Kidney tubule cell (primary cell): ENCODE measurements around the gene MYOG.

Source experiments
- DNase-seq: peaks from one replicate; pipeline ENCODE4 v3.0.0-alpha.2; 2018; ENCODE audit warnings: low spot score

Gene MYOG

DNA sequence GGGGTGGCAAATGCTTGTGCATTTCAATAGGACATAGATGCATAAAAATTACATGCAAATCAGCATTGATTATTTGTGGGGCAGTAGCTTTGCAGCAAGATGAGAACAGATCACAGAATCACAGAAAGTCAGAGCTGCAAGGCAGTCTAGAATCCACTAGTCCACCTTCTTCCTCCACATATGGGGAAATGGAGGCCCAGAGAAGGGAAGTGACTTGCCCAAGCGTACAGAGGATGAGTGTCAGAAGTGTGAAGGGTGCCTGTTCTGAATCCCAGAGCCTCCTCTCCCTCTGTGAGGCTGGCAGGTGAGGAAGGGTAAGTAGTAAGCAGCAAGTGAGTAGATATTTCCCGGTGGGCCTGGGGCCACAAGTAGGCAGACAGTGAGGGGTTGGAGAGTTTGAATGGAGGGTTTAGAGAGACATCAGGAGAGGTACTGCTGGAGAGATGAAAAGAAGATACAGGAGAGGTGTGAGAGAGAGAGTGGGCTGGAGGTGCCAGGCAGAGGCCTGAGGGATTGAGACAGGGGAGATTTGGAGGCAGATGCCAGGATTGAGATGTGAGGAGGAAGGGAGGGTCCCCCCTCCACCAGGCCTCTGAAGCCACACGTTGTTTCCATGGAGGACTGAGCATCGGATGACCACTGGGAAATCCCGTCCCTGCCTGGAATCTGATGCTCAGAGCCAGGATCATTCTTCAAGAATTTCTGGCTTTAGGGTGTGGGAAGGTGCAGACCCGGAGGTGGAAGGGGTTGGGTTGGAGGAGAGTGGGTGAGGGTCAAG, 4.8 kb upstream of the MYOG start:
- peak; percentile 55 for DNase-seq

DNA sequence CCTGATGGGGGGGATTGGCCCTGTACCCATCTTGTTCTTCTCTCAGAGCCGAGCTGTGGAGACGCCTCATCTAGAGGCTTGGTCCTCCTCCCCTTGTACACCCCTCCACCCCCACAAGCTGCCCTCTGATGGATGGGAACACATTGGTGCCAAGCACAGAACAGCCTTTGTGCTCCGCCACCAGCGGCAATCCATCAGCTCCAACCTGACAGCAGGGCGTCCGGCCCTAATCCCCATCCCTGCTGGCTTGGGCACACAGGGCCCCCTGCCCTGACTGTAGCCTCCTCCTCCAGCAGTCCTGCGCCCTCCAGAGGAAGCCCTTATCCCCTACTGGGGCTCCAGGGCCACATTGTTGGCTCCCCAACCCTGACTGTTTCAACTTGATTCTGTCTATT, 3.8 kb upstream of the MYOG start:
- DNase-seq, result no peak

DNA sequence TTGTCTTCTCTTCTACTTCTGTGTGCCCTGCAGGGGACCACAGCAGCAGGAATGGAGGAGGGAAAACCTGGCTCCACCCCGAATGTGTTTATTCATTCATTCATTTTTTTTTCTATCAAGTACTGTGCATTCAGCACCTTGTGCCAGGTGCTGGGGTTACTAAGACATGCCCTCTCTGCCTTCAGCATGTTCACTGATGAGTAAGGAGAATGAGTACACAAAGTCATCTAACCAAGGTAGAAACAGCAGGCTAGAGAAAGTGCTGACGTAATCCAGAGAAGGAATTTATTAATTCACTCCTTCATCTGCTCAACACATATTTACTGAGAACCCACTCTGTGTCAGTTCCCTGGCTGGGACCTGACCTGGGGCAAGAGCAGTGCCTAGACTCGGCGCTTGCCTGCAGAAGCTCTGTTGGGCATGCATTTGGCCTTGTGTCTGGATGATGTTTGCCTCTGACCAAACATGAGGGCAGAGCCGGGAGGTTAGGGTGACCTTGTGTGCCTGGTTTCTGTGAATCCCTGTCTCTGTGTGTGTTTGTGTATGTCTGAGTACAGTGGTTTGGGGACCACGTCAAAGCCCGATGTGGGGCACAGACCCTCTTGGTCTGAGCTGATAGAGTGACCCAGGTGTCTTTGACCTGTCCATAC, 3.3 kb upstream of the MYOG start:
- peak; percentile 40 for DNase-seq

DNA sequence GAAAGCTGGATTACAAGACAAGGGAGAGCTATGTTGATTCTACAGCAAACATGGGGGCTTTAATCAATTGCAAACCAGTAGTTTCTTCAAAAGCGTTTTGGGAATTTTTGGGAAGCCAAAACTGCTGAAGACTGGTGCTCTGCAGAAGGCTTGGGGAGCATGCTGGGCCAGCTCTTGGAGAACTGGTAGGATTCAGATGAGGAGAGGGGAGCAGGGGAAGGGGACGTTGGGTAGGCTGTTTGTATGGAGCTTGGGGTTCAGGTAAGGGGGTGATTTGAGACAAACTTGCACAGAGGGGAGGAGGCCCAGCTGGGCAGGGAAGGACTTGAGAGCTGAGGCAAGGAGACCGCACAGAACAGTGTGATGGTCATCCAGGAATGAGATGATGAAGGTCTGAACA, 2.6 kb upstream of the MYOG start:
- no peak for DNase-seq

DNA sequence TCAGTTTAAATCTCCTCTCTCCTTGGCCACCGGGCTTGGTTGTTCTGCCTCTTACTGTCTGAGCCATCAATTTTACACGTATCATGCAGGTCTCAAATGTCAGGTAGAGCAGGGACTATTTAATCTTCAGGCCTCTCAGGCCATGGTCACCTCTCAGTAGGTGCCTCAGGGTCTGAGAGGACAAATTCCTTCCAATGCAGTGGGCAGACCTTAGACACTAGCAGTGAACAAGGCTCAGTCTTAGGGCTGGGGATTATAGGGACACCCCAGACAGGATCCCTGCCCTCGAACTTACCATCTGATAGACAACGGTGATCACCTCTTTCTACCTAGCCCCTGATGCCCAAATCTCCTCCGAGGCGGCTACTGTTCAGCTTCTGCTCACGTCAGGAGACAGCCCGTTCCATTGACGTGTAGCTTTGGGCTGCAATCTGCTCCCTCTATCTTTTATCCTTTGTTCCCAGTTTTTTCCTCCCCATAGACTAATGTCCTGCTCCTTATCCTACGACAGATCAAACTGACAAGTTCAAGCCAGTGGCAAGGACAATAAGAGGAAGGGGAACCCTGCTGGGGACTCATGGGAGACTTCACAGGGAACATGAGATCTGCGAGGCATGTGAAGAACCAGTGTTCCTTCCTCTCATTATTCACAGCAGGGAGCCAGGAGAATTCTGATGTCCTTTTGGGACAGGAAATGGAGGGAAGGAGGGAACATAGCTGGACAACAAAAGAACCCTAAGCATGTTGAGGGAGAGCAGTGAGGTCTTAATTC, 1.4 kb upstream of the MYOG start:
- no peak for DNase-seq

DNA sequence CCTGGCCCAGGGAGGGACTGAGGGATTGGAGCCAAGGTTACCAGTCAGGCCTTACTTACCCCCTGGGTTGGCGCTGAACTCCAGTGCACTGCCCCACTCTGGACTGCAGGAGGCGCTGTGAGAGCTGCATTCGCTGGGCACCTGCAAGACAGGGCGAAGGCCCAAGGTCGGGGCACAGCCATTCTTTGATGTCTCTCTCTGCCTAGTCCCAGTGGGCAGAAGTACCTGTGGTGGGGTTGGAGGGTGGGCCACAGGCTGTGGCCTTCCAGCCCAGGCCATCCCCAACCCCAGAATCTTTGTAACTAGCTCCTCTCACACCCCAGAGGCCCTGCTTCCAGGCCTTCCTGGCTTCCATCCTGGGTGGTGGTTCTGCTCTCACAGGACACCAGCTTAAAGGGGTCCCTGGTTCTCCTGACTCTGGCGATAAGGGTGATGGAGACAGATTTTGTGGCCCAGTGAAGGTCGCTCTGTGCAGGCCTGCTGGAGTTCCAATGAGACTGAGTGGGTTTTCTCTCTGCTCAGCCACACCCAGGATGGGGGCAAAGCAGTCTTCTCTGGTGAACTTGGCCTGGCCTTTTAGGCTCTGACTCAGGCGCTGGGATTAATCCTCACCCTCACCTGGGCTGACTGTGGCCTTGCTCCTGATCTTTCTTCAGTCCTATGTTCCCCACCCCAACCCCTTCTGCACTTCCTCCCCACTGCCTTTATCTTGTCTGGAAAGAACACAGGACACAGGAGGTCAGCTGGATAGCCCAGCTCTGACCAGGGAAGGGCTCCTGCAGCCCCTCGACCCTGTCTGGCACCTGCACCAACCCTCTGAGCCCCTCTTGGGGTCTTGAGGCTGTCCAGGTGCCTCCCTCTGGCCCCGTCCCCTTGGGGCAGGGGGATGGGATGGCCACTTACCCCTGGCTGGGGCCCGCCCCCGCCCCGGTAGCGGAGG, 954 bp downstream of the MYOG start:
- DNase-seq, result peak; percentile 9

DNA sequence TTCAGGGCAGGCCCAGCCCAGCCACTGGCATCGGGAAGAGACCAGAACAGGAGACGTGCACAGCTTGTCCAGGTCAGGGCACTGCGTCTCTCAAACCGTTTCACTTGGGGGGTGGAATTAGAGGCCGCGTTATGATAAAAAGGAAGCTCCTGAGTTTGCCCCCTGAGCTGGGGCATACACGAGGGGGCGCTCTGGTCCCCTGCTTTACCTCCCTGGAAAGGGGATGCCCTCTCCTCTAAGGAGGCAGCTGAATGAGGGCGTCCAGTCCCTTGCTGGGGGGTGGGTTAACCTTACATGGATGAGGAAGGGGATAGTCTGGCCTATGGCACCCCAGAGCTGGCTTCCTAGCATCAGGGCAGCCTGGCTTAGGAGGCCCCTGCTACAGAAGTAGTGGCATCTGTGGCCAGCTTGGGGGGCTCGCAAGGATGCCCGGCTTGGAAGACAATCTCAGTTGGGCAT, 2.3 kb downstream of the MYOG start:
- no peak for DNase-seq

DNA sequence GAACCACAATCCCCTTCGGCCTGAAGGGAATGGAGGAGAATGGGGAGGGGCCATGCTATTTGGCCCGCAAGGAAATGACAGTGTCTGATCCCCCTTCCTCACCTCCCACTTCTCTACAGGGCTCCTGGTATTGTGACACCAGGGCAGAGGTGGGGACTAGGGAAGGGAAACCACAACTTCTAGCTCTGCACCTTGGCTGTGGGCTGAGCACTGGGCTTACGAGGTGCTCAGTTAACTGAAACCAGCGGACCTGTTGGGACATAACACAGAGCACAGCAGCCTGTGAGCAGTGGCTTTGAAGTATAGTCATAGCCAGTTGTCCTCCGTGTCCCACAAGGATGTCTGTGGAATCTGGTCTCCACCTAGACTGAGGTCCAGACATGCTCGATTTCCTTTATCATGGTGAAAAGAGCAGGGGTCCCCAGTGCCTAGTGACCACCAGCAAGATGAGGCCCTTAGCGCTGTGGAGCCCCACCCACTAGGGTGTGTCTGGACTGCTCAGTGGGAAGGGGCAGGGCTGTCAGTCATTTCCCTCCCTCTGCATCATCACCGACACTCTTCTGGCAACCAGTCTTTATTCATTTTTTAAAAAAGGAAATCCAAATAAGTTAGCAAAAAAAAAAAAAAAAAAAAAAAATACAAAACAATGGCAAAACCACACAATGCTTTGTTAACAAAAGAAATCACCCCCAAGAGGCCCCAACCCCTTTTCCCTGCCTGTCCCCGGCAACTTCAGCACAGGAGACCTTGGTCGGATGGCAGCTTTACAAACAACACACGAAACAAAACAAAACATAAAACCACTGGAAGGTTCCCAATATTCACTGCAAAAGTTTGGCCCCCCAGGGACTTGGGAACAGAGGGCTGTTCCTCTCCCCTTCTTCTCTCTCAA, 3.0 kb downstream of the MYOG start:
- no peak for DNase-seq

DNA sequence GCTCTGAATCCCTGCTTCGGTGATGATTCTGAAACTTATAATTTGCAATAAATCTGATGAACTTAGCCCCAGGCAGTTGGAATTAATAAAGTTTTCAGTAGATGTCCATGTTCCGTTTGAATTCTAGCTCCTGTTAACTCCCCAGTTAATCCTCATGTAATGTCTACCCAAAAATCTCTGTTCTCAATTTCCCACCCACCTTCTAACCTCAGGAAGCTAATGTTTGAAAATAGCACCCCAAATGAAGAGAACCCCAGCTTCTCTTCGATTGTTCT, 3.6 kb downstream of the MYOG start:
- no peak for DNase-seq

DNA sequence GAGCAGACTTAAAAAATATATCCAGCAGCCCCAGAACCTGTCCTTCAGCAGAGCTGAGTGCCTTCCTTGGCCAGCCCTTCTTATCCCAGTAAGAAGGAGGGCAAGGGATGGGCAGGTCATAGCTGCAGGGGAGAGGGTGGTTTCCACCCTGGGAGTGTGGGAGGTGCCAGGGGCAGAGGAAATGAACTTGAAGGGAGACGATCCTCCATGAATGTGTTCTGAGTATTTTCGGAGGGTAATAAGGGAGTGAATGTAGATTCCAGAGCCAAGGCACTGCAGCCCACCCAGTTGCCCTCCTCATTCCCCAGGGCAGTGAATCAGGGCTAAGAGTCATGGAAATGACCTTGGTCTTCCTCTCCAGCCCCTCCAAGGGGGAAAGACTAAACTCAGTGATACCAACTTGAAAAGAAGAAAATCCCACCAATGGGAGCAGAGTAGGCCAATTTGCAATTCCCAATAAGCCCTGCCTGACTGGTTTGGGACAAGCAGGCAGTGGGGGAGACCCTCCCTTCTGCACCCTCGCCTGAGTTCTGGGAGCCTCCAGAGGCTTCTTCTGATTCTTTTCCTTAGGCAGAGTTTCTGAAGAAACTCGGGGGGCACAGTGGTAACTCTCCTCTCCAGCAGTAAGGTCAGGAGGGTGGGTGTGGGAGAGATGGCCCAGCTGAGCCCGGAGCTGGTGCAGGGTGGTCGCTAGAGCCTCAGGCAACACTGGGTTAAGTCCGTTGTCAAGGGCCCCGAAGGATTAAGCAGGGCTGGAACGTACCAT, 4.2 kb downstream of the MYOG start:
- no peak for DNase-seq

DNA sequence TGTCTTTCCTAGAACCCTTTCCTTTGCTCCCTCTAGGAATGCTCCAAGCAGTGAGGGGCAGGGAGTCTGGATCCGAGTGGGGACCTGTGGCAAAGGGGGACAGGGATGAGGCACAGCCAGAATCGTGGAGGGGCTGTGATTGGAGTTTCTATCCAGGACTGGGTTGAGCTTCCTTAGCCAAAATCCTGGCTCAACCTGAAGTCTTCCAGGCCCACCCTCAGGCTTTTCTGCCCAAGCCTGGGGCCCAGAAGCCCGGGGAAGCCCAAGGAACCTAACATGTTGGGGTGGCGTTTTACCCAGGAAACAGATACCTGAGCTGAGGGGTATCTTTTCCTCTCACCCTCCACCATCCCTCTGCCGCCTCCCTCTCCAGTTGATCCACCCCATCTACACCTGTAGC, 5.4 kb downstream of the MYOG start:
- no peak for DNase-seq

DNA sequence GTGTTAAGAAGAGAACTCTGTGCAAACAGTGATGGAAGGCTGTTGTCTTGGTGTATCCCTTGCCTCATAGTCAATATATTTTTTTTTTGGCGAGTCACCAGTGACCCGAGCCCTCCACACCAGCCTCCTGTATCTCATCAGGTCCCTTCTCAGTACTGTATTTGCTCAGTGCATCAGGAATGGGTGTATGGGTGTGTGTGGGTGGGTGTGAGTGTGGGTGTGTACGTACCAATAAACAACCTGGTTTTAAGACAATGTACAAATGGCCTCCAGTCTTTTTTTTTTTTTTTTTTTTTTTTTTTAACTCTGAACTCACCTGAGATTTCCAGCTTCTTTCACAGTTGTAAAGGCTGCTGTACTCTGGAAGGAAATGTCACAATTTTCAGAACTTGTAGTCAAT, 7.3 kb downstream of the MYOG start:
- no peak for DNase-seq

DNA sequence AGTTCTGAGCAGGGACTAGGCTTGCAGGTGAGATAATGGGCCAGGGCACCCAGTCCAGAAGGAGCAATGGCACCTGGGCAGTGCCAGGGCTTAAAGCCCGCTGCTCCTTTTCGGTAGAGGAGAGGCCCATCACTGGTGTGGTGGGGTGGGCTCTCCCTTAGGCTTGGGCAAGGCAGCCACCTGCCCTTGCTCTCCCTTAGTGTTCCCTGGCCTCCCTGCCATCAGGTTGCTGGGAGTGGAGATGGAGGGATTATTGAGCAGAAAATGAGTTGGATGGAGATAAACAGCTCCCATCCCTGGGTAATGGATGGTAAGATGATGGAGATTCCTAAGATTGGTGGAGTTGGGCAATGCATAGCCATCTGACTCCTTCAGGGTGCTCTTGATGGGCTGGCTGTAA, 7.9 kb downstream of the MYOG start:
- no peak for DNase-seq

DNA sequence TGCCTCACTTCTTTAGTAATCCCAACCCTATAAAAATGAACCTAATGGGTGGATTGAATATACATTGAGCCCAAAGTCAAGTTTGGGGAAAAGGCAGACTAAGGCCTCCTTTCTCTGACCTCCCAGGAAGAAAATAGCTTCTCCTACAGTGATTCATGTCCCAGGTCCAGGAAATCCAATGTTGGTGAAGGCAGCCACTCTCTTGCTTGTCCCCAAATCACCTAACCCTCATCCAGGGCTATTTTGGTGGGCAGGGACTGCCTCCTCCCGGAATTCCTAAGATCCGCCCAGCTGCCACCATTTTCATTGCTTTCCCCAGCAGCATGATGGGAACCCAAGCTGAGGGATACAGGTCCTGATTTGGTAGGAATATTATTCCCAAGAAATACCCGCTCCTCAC, 8.4 kb downstream of the MYOG start:
- no peak for DNase-seq

DNA sequence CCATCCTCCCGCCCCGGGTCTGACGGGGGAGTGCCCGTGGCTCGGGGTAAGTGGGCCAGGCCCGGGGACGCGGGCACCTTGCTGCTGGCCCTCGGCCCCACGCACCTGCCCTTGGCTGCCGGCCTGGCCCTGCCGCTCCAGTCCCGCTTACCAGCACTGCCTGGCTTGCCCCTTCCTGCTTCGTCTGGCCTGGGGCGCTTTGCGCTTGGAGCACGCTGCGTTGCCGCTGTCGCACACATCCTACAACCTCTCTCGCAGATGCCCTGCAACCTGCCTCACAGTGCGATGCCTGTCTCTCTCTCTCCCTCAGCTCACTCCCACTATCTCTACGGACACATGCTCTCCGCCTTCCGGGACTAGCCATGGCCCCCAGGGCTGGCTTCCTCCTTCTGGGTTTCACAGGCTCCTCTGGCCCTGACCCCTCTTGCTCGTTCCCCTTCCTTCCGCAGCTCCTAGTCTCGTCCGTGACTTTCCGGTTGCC, 9.7 kb downstream of the MYOG start:
- no peak for DNase-seq

DNA sequence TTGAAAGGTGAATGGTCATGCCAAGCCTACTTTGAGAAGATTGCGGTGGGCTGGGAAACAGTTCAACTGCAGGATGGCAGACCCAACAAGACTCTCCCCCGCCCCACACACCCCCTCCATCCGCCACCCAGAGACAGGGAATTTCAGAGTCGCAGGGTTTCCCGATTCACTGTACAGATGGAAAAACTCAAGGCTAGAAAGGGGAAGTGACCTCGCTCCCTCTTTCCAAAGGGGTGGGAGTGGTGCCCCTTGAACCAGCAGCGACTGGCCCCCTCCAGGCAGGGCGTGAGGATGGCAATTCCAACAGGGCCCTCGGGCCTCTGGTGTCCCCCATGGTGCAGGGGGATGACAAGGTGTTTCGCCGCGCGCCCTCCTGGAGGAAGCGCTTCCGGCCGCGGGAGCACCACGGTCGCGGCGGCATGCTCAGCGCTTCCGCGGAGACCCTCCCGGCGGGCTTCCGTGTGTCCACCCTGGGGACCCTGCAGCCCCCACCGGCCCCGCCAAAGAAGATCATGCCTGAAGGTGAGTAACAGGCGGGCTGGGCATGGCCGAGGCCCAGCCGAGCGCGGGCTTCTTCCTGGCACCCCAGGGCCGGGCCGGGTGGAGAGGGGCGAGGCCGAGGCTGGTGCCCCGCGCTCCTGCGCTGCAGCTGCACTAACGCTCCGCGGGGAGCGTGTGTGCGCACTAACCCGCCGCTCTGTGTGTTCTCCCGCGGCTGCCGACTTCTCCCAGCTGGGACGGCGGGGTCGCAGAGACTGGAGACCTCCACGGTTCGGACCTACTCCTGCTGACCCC, 10.4 kb downstream of the MYOG start:
- no peak for DNase-seq

DNA sequence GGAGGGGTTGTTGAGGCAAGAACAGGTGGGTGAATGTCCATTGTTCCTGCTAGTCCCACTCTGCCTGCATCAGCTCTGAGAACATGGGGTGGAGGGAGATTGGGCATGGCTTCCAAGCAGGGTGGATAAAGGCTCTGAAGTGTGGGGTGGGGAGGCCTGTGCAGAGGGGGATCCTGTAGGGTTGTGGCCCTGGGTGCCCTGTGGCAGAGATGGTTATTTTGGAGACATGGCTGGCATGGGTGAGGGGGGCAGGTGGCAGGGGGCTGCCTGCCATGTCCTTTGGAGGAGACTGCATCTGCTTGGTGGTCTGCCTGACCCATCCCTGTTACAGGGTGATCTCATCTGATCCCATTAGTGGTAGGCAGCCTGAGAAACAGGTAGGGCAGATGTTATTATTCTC, 11.2 kb downstream of the MYOG start:
- no peak for DNase-seq

DNA sequence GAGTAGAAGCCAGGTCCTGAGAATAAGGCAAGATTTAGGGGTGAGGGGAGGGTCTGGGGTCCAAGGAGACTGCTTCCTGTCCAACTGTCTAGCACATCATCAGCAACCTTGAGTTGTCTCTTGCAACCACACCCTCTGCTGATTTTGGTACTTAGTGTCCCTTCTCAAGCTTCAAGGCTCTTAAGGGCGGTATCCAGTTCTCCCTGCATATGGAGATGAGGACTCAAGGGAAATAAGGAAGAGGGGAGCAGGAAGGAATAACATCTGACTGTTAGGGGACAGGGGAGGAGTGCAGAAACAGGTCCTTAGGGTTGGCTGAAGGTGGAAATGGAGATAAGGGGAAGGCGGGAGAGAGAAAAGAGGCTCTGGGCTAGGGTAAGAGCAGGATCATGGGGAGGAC, 12.3 kb downstream of the MYOG start:
- no peak for DNase-seq

DNA sequence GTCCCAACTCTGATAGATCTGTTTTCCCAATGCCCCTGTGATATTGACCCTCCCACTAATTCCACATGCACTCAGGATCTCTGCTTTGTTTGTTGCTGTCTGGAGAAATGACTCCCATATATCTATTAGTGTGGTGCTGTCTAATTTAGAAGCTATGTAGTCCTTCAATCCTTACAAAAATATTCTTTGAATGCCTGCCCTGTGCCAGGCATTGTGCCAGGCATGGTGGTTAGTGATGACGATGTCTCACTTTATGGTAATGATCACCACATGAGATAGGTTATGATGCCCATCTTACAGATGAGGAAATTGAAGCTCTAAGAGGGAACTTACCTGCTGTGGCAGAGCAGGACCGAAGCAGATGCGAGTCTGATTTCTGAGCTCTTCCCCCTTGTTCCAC, 12.9 kb downstream of the MYOG start:
- no peak for DNase-seq
